ENCODE results near the gene TSC22D2. TPM values are rescaled to one million over a fixed set of nuclear protein-coding genes. Genes with fewer than 3 reads are reported as not detected.

Gene TSC22D2
- total RNA-seq, 2 donors from 2014 or later: 22.2 to 35.8 TPM

- Histone ChIP-seq H3K27me3 (replicated peaks; ENCODE audit: insufficient read depth) (no peaks in the 10 kb centered on the region), H3K4me1 (ENCODE audit: control insufficient read depth in 1 of 2, low read depth in 2 of 2) (peaks cover 43 to 52% of the 10 kb centered on the region in 2 donors), H3K9me3 (no peaks in the 10 kb centered on the region), H3K4me3 (no peak overlapping the region), H3K27ac (no peak overlapping the region), H3K36me3 (no peaks in the 10 kb centered on the region)
- DNase-seq (ENCODE audit: low spot score) (no peak), ATAC-seq (ENCODE audit: insufficient number of reproducible peaks, low FRiP score, low read depth) (no peak)
- TF ChIP-seq CTCF (IDR thresholded peaks at IDR 0.05): no peak
These were observed 39.8 kb downstream of the TSC22D2 start for GRCh38 chr3:150447631-150448465.

- H3K36me3 ChIP-seq: no peaks in the 10 kb centered on the region
- H3K9me3 ChIP-seq: no peaks in the 10 kb centered on the region
- DNase-seq (ENCODE audit: low spot score): no peak
- H3K4me1 ChIP-seq (ENCODE audit: control insufficient read depth in 1 of 2, low read depth in 2 of 2): peaks cover 47 to 52% of the 10 kb centered on the region in 2 donors
- no peak for TF ChIP-seq CTCF (IDR thresholded peaks at IDR 0.05)
- H3K27ac ChIP-seq: no peak overlapping the region
- H3K27me3 ChIP-seq (replicated peaks; ENCODE audit: insufficient read depth): no peaks in the 10 kb centered on the region
- ATAC-seq (ENCODE audit: insufficient number of reproducible peaks, low FRiP score, low read depth): no peak
- no peak overlapping the region for H3K4me3 ChIP-seq
These were observed 41.1 kb downstream of the TSC22D2 start for GRCh38 chr3:150449169-150449721.

GRCh38 chr3:150450916-150451315 is 42.8 kb downstream of the TSC22D2 start:
- H3K27ac ChIP-seq: no peak overlapping the region
- no peaks in the 10 kb centered on the region for H3K36me3 ChIP-seq
- ATAC-seq (ENCODE audit: insufficient number of reproducible peaks, low FRiP score, low read depth) (no peak), DNase-seq (ENCODE audit: low spot score) (no peak)
- no peaks in the 10 kb centered on the region for H3K27me3 ChIP-seq (replicated peaks; ENCODE audit: insufficient read depth)
- no peak overlapping the region for H3K4me3 ChIP-seq
- H3K4me1 ChIP-seq (ENCODE audit: control insufficient read depth in 1 of 2, low read depth in 2 of 2): peaks cover 47 to 50% of the 10 kb centered on the region in 2 donors
- no peaks in the 10 kb centered on the region for H3K9me3 ChIP-seq
- TF ChIP-seq CTCF (IDR thresholded peaks at IDR 0.05): no peak

GRCh38 chr3:150451329-150452048 is 43.4 kb downstream of the TSC22D2 start:
- Histone ChIP-seq H3K27ac (no peak overlapping the region), H3K36me3 (no peaks in the 10 kb centered on the region), H3K4me1 (ENCODE audit: control insufficient read depth in 1 of 2, low read depth in 2 of 2) (peaks cover 43 to 44% of the 10 kb centered on the region in 2 donors), H3K9me3 (no peaks in the 10 kb centered on the region), H3K4me3 (no peak overlapping the region), H3K27me3 (replicated peaks; ENCODE audit: insufficient read depth) (no peaks in the 10 kb centered on the region)
- no peak for TF ChIP-seq CTCF (IDR thresholded peaks at IDR 0.05)
- DNase-seq (ENCODE audit: low spot score) (no peak), ATAC-seq (ENCODE audit: insufficient number of reproducible peaks, low FRiP score, low read depth) (no peak)

GRCh38 chr3:150453353-150453752 is 45.3 kb downstream of the TSC22D2 start:
- no peak overlapping the region for H3K4me3 ChIP-seq
- H3K9me3 ChIP-seq: no peaks in the 10 kb centered on the region
- H3K4me1 ChIP-seq (ENCODE audit: control insufficient read depth in 1 of 2, low read depth in 2 of 2): peaks cover 27 to 30% of the 10 kb centered on the region in 2 donors
- no peak overlapping the region for H3K27ac ChIP-seq
- TF ChIP-seq CTCF (IDR thresholded peaks at IDR 0.05): no peak
- ATAC-seq (ENCODE audit: insufficient number of reproducible peaks, low FRiP score, low read depth) (no peak), DNase-seq (ENCODE audit: low spot score) (no peak)
- H3K27me3 ChIP-seq (replicated peaks; ENCODE audit: insufficient read depth): no peaks in the 10 kb centered on the region
- H3K36me3 ChIP-seq: peaks cover under 1% of the 10 kb centered on the region

Measured in thoracic aorta (tissue), 2 donors.